B cell (primary cell): ENCODE results near the gene PIGT. TPM values are rescaled to one million over a fixed set of nuclear protein-coding genes. Genes with fewer than 3 reads are reported as not detected.

Experiments
- ATAC-seq: fragments of 200-7000 bp; cut with Tn5 transposase; one replicate; pipeline ENCODE4 v1.10.0; 2021; ENCODE audit warnings: low read depth, mild to moderate bottlenecking, moderate number of reproducible peaks, moderate library complexity
- CTCF ChIA-PET: fragments of 350-600 bp; sonication (Branson Sonifier 250); formaldehyde crosslinking; loops from one replicate; lab custom pipeline; 2021; ENCODE audit warnings: antibody characterized with exemption, inconsistent platforms; lab: Charles Lee
- POLR2A ChIA-PET: fragments of 350-600 bp; sonication (Branson Sonifier 250); formaldehyde crosslinking; loops from one replicate; lab custom pipeline; 2021; ENCODE audit warnings: antibody characterized with exemption; lab: Charles Lee
- DNase-seq: peaks from one replicate; pipeline ENCODE4 v3.0.0; 2013
- H2AFZ ChIP-seq: 2 replicates; pipeline ENCODE4 v1.6.1; 2012; ENCODE audit warnings: mild to moderate bottlenecking, low read depth, low read length; ENCODE audit not compliant: insufficient read depth, poor library complexity, severe bottlenecking
- H3K27ac ChIP-seq, 2 donors: 1 replicate in 1 of 2; 2 replicates in 1 of 2; pipeline ENCODE4 v1.5.1; 2012 to 2013; ENCODE audit warnings: low read length in 2 of 2, mild to moderate bottlenecking in 2 of 2, moderate library complexity in 1 of 2
- H3K27me3 ChIP-seq, 4 experiments: fragments of 200-600 bp in 1 of 4; sonication (generic) in 1 of 4; replicated peaks in 1 of 4; 1 replicate in 2 of 4; 2 replicates in 2 of 4; pipeline versions ENCODE4 v1.6.1 to v1.7.0; 2013 to 2016; ENCODE audit warnings: low read length in 3 of 4, mild to moderate bottlenecking in 2 of 4, mixed read lengths in 1 of 4, moderate library complexity in 1 of 4; ENCODE audit not compliant: insufficient read depth in 4 of 4, control insufficient read depth in 3 of 4; ENCODE audit errors: control extremely low read depth in 1 of 4
- H3K36me3 ChIP-seq, 2 experiments: replicated peaks in 1 of 2; 1 replicate in 1 of 2; 2 replicates in 1 of 2; pipeline versions ENCODE4 v1.6.1 to v1.7.1; 2013; ENCODE audit warnings: low read length in 1 of 2; ENCODE audit not compliant: insufficient read depth in 2 of 2, control insufficient read depth in 1 of 2; ENCODE audit errors: control extremely low read depth in 1 of 2, extremely low read depth in 1 of 2
- H3K4me1 ChIP-seq, 2 donors: fragments of 200-600 bp in 1 of 2; sonication (generic) in 1 of 2; 1 replicate in 1 of 2; 2 replicates in 1 of 2; pipeline versions ENCODE4 v1.5.1 to v1.6.1; 2013 to 2017; ENCODE audit warnings: low read length in 2 of 2; ENCODE audit not compliant: control insufficient read depth in 2 of 2, insufficient read depth in 2 of 2
- H3K4me2 ChIP-seq: replicated peaks from 2 replicates; pipeline ENCODE3; 2012; ENCODE audit warnings: mild to moderate bottlenecking, low read depth, low read length; ENCODE audit not compliant: poor library complexity, severe bottlenecking
- H3K4me3 ChIP-seq, 5 experiments: fragments of 200-600 bp in 1 of 5; sonication (generic) in 1 of 5; 1 replicate in 3 of 5; 2 replicates in 2 of 5; pipeline versions ENCODE4 v1.5.1 to v1.7.0; 2011 to 2016; ENCODE audit warnings: low read length in 4 of 5, mild to moderate bottlenecking in 4 of 5, low read depth in 2 of 5, control low read depth in 1 of 5, moderate library complexity in 1 of 5; ENCODE audit not compliant: insufficient read depth in 1 of 5; ENCODE audit errors: control extremely low read depth in 1 of 5, extremely low read depth in 1 of 5
- H3K79me2 ChIP-seq: fragments of 200-600 bp; sonication (generic); one replicate; pipeline ENCODE4 v1.6.0; 2016; ENCODE audit warnings: low read length; ENCODE audit not compliant: control insufficient read depth, insufficient read depth
- H3K9ac ChIP-seq: fragments of 200-600 bp; sonication (generic); 2 replicates; pipeline ENCODE4 v1.6.1; 2017; ENCODE audit warnings: mild to moderate bottlenecking, low read length, moderate library complexity
- H3K9me3 ChIP-seq, 3 donors: one replicate each; pipeline versions ENCODE4 v1.6.1 to v1.7.1; 2013; ENCODE audit warnings: low read length in 2 of 3; ENCODE audit not compliant: control insufficient read depth in 2 of 3, insufficient read depth in 1 of 3; ENCODE audit errors: control extremely low read depth in 1 of 3
- H4K20me1 ChIP-seq: 2 replicates; pipeline ENCODE4 v1.6.0; 2012; ENCODE audit warnings: mild to moderate bottlenecking, low read length; ENCODE audit not compliant: insufficient read depth, control insufficient read depth, poor library complexity, severe bottlenecking
- H3K27ac Mint-ChIP-seq: one replicate; pipeline ENCODE4 v1.8.0; 2021; ENCODE audit warnings: mixed read lengths
- H3K27me3 Mint-ChIP-seq: one replicate; pipeline ENCODE4 v1.8.0; 2021; ENCODE audit warnings: mixed read lengths
- H3K4me1 Mint-ChIP-seq: one replicate; pipeline ENCODE4 v1.8.0; 2021; ENCODE audit warnings: mixed read lengths
- H3K4me3 Mint-ChIP-seq: one replicate; pipeline ENCODE4 v1.8.0; 2021; ENCODE audit warnings: mixed read lengths
- H3K9me3 Mint-ChIP-seq: one replicate; pipeline ENCODE4 v1.8.0; 2022; ENCODE audit warnings: mixed read lengths; ENCODE audit not compliant: insufficient read depth
- EZH2 ChIP-seq: IDR thresholded peaks from 2 replicates; pipeline ENCODE4 v1.6.1; 2012; ENCODE audit warnings: borderline replicate concordance, low read depth, mild to moderate bottlenecking, moderate library complexity, low read length; ENCODE audit not compliant: insufficient read depth, poor library complexity, severe bottlenecking
- WGBS: methylation state at CpG from one replicate; pipeline ENCODE4 v1.1.5; 2013; ENCODE audit warnings: missing lambda C conversion rate; ENCODE audit not compliant: insufficient coverage; 5-methylcytosine and 5-hydroxymethylcytosine counted together
- intact Hi-C: fragments of 100-400 bp; cut with micrococcal nuclease; formaldehyde crosslinking; loops from one replicate; pipeline ENCODE4 v1.10.0; 2022
- polyA plus RNA-seq: library from polyadenylated mRNA; depleted of rRNA; stranded (reverse); fragments of >200 nt; gene quantifications from 2 replicates; pipeline ENCODE4 v1.2.3, GENCODE V29; 2012
- total RNA-seq, 2 donors: library from RNA; stranded (reverse); fragments of 120-200 nt in 1 of 2; gene quantifications; 1 replicate in 1 of 2; 2 replicates in 1 of 2; pipeline versions ENCODE4 v1.2.3 to v1.2.4, GENCODE V29; 2013 to 2022
- TF ChIP-seq, protein P1 (sequence below): fragments of 200-600 bp; IDR thresholded peaks from one replicate; pipeline ENCODE4 v1.8.0; 2022; ENCODE audit warnings: antibody characterized with exemption, mild to moderate bottlenecking

PIGT gene
- total and polyA plus RNA-seq, 2 donors (not counting 1 experiment from before 2014, with no cell fraction given), result 51.6 to 106 TPM

DNA sequence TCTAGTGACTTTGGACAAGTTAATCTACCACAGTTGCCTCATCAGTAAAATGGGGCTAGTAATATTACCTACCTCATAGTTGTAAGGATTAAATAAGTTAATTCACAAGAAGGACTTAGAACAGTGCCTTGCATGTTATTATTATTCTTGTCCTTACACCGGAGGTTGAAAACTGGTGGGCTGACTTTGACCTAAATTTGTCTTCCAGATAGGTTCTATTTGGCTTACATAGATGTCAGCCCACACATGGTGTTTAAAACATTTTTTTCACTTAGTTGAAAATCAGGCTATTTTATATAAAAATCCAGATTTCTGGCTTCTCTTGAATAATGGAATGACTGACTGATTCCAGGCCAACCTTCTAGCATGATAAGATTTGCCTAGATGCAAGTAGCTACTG, 49.7 kb upstream of the PIGT start:
- DNase-seq (no peak), ATAC-seq (no peak)
- no peak for TF ChIP-seq EZH2
- TF ChIP-seq, protein P1, sequence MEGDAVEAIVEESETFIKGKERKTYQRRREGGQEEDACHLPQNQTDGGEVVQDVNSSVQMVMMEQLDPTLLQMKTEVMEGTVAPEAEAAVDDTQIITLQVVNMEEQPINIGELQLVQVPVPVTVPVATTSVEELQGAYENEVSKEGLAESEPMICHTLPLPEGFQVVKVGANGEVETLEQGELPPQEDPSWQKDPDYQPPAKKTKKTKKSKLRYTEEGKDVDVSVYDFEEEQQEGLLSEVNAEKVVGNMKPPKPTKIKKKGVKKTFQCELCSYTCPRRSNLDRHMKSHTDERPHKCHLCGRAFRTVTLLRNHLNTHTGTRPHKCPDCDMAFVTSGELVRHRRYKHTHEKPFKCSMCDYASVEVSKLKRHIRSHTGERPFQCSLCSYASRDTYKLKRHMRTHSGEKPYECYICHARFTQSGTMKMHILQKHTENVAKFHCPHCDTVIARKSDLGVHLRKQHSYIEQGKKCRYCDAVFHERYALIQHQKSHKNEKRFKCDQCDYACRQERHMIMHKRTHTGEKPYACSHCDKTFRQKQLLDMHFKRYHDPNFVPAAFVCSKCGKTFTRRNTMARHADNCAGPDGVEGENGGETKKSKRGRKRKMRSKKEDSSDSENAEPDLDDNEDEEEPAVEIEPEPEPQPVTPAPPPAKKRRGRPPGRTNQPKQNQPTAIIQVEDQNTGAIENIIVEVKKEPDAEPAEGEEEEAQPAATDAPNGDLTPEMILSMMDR, result no peak
- WGBS, result 100% methylated on average over 1 of the region's 1 CpG
- CTCF ChIA-PET, result interaction anchor here (0.7 to 20.6 kb wide), 12 partner anchors 9 to 1055 kb away, joined by 3 to 814 read pairs (median 4); partner anchors contain the start of gene FITM2
- peaks cover 77% of the 10 kb centered on the region for H3K4me1 Mint-ChIP-seq
- H3K27me3 Mint-ChIP-seq, result no peaks in the 10 kb centered on the region
- Histone ChIP-seq H3K9me3 (no peaks in the 10 kb centered on the region), H4K20me1 (peaks cover 72% of the 10 kb centered on the region), H3K4me3 (no peak overlapping the region), H3K79me2 (peaks cover 47% of the 10 kb centered on the region), H3K36me3 (peaks cover 5 to 32% of the 10 kb centered on the region in 2 experiments), H2AFZ (no peak overlapping the region), H3K27me3 (no peaks in the 10 kb centered on the region), H3K4me1 (peaks cover 77 to 80% of the 10 kb centered on the region in 2 donors), H3K9ac (no peak overlapping the region), H3K4me2 (no peak overlapping the region), H3K27ac (no peak overlapping the region)
- H3K9me3 Mint-ChIP-seq, result no peaks in the 10 kb centered on the region
- H3K27ac Mint-ChIP-seq, result no peak overlapping the region
- no peak overlapping the region for H3K4me3 Mint-ChIP-seq
- POLR2A ChIA-PET, result interaction anchor here (1.0 to 1.6 kb wide), 2 partner anchors 7 to 53 kb away, joined by 3 to 6 read pairs; no protein-coding TSS in a partner anchor
- intact Hi-C loops, result loop anchor here (5.0 kb wide), 1 partner anchor 426 kb away; the partner anchor contains the start of genes DNTTIP1 and WFDC3

DNA sequence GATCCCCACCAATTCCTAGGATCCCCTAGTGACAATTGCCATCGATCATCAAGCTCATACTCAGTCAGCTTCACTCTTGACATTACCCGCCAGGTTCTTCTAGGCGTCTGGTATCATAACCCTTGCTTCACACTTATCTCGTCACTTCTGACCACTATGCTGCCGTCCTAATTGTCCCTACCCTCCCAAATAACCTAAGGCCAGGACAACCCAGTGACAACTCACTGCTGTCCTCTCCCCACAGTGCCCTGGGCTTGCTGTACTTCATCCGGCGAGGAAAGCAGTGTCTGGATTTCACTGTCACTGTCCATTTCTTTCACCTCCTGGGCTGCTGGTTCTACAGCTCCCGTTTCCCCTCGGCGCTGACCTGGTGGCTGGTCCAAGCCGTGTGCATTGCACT, 49.3 kb upstream of the PIGT start:
- no peak overlapping the region for H3K9ac ChIP-seq
- ChIA-PET CTCF (interaction anchor here (0.7 to 20.6 kb wide), 9 partner anchors 9 to 404 kb away, joined by 3 to 814 read pairs (median 4); no protein-coding TSS in a partner anchor), POLR2A (interaction anchor here (1.0 kb wide), 1 partner anchor 53 kb away, joined by 3 read pairs; no protein-coding TSS in a partner anchor)
- TF ChIP-seq, protein P1, result no peak
- no peak for TF ChIP-seq EZH2
- no peak overlapping the region for H3K4me3 ChIP-seq
- H3K36me3 ChIP-seq, result peaks cover 5 to 32% of the 10 kb centered on the region in 2 experiments
- H3K27ac ChIP-seq, result peak overlapping the region in 1 of 2 donors; percentile 94
- intact Hi-C loops, result loop anchor here (5.0 kb wide), 1 partner anchor 426 kb away; the partner anchor contains the start of genes DNTTIP1 and WFDC3
- no peaks in the 10 kb centered on the region for H3K9me3 ChIP-seq
- WGBS, result 94% methylated on average over 11 of the region's 11 CpGs
- ATAC-seq (no peak), DNase-seq (no peak)
- peaks cover 81 to 85% of the 10 kb centered on the region in 2 donors for H3K4me1 ChIP-seq
- H3K4me2 ChIP-seq, result peak overlapping the region; percentile 66
- H3K4me1 Mint-ChIP-seq, result peaks cover 82% of the 10 kb centered on the region
- H4K20me1 ChIP-seq, result peaks cover 76% of the 10 kb centered on the region
- H3K79me2 ChIP-seq, result peaks cover 51% of the 10 kb centered on the region
- peak overlapping the region; percentile 92 for H3K27ac Mint-ChIP-seq
- no peaks in the 10 kb centered on the region for H3K27me3 Mint-ChIP-seq
- no peaks in the 10 kb centered on the region for H3K9me3 Mint-ChIP-seq
- H3K27me3 ChIP-seq, result no peaks in the 10 kb centered on the region
- H2AFZ ChIP-seq, result no peak overlapping the region
- H3K4me3 Mint-ChIP-seq, result peak overlapping the region; percentile 24
